GM19438 (cell line): ENCODE results near the gene RIOK3.
"Not testable (repeated sequence)": the region's sequence is repeated elsewhere in the genome, so short reads cannot be mapped to it uniquely, and the experiment has no call there.

Source experiments
- ATAC-seq: cut with Tn5 transposase; IDR thresholded peaks from one replicate; pipeline ENCODE4 v1.9.1; 2021; ENCODE audit warnings: low read depth; ENCODE audit not compliant: unreplicated experiment

RIOK3 gene

GRCh38 chr18:23494992-23495391, 41.9 kb downstream of the RIOK3 start:
- ATAC-seq, result no peak

GRCh38 chr18:23495723-23496440, 42.8 kb downstream of the RIOK3 start:
- ATAC-seq, result no peak

GRCh38 chr18:23498117-23498516, 45.0 kb downstream of the RIOK3 start:
- no peak for ATAC-seq

GRCh38 chr18:23498877-23499276, 45.8 kb downstream of the RIOK3 start:
- ATAC-seq, result peak; percentile 31

- no peak for ATAC-seq
Measured at GRCh38 chr18:23499291-23499781, 46.2 kb downstream of the RIOK3 start.

- ATAC-seq, result no peak
Measured at GRCh38 chr18:23501626-23502025, 48.5 kb downstream of the RIOK3 start.

GRCh38 chr18:23502516-23503037, 49.5 kb downstream of the RIOK3 start:
- no peak for ATAC-seq

GRCh38 chr18:23503038-23503962, 50.2 kb downstream of the RIOK3 start, which contains the start of gene RMC1:
TSS of gene RMC1 (plus strand) at chr18:23503511. CDS start at chr18:23503619, 108 bp downstream.
- peak; percentile 63 for ATAC-seq

GRCh38 chr18:23503963-23504344, 50.9 kb downstream of the RIOK3 start:
- ATAC-seq, result no peak

GRCh38 chr18:23504720-23505119, 51.6 kb downstream of the RIOK3 start:
- ATAC-seq, result peak; percentile 61

- no peak for ATAC-seq
Measured at GRCh38 chr18:23506393-23506792, 53.3 kb downstream of the RIOK3 start.

GRCh38 chr18:23510923-23511322, 57.8 kb downstream of the RIOK3 start:
- not testable (repeated sequence) for ATAC-seq

GRCh38 chr18:23512216-23512615, 59.1 kb downstream of the RIOK3 start:
- not testable (repeated sequence) for ATAC-seq

- no peak for ATAC-seq
Measured at GRCh38 chr18:23512641-23513040, 59.6 kb downstream of the RIOK3 start.

GRCh38 chr18:23515911-23516546, 62.9 kb downstream of the RIOK3 start:
- ATAC-seq, result peak; percentile 91

- ATAC-seq, result no peak
Measured at GRCh38 chr18:23519734-23520133, 66.6 kb downstream of the RIOK3 start.

GRCh38 chr18:23521271-23521670, 68.2 kb downstream of the RIOK3 start:
- no peak for ATAC-seq

GRCh38 chr18:23521907-23522306, 68.8 kb downstream of the RIOK3 start:
- ATAC-seq, result no peak

GRCh38 chr18:23523429-23524212, 70.5 kb downstream of the RIOK3 start:
- ATAC-seq, result no peak

- ATAC-seq, result no peak
Measured at GRCh38 chr18:23524213-23524707, 71.2 kb downstream of the RIOK3 start.
